ENCODE measurements around the gene DACT1. TPM values are rescaled to one million over a fixed set of nuclear protein-coding genes. Genes with fewer than 3 reads are reported as not detected.

The DACT1 gene
- total RNA-seq, 1 donor, result 4.5 TPM

DNA sequence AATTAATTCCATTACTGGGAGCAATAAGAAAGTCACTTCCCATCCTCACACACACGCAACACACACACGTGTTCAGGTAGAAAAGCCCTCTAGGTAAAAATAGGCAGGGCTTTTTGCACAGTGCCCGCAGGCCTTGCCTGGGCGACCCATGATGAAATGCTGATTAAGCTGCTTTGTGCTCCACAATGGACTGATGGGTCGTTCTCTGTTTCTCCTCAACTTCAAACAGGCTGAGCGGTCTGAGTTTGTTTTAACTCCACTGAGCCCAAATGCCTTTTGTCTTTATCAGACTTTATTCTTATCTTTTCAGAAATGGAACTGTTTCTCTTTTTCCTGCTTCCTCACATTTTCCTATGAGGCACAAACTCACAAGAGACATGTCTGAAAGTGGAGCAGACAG is 9.4 kb upstream of the DACT1 start:
- H3K27me3 ChIP-seq (ENCODE audit: insufficient read depth, low read length), result no peaks in the 10 kb centered on the region
- H3K4me1 ChIP-seq (ENCODE audit: insufficient read depth, low read length), result no peaks in the 10 kb centered on the region
- no peaks in the 10 kb centered on the region for H3K9me3 ChIP-seq (ENCODE audit: low read depth, low read length)
- no peak overlapping the region for H3K4me3 ChIP-seq (ENCODE audit: low read length)

GRCh38 chr14:58629281-58629680 is 8.5 kb upstream of the DACT1 start:
- H3K4me3 ChIP-seq (ENCODE audit: low read length), result no peak overlapping the region
- no peaks in the 10 kb centered on the region for H3K9me3 ChIP-seq (ENCODE audit: low read depth, low read length)
- no peaks in the 10 kb centered on the region for H3K27me3 ChIP-seq (ENCODE audit: insufficient read depth, low read length)
- H3K4me1 ChIP-seq (ENCODE audit: insufficient read depth, low read length), result no peaks in the 10 kb centered on the region

- Histone ChIP-seq H3K27me3 (ENCODE audit: insufficient read depth, low read length) (peaks cover 4% of the 10 kb centered on the region), H3K9me3 (ENCODE audit: low read depth, low read length) (no peaks in the 10 kb centered on the region), H3K4me1 (ENCODE audit: insufficient read depth, low read length) (peaks cover 9% of the 10 kb centered on the region), H3K4me3 (ENCODE audit: low read length) (no peak overlapping the region)
These were observed 6.0 kb upstream of the DACT1 start for GRCh38 chr14:58631732-58632131.

GRCh38 chr14:58633831-58634230 is 3.9 kb upstream of the DACT1 start:
- H3K4me1 ChIP-seq (ENCODE audit: insufficient read depth, low read length), result peaks cover 25% of the 10 kb centered on the region
- H3K27me3 ChIP-seq (ENCODE audit: insufficient read depth, low read length), result peaks cover 13% of the 10 kb centered on the region
- H3K4me3 ChIP-seq (ENCODE audit: low read length), result no peak overlapping the region
- H3K9me3 ChIP-seq (ENCODE audit: low read depth, low read length), result no peaks in the 10 kb centered on the region

DNA sequence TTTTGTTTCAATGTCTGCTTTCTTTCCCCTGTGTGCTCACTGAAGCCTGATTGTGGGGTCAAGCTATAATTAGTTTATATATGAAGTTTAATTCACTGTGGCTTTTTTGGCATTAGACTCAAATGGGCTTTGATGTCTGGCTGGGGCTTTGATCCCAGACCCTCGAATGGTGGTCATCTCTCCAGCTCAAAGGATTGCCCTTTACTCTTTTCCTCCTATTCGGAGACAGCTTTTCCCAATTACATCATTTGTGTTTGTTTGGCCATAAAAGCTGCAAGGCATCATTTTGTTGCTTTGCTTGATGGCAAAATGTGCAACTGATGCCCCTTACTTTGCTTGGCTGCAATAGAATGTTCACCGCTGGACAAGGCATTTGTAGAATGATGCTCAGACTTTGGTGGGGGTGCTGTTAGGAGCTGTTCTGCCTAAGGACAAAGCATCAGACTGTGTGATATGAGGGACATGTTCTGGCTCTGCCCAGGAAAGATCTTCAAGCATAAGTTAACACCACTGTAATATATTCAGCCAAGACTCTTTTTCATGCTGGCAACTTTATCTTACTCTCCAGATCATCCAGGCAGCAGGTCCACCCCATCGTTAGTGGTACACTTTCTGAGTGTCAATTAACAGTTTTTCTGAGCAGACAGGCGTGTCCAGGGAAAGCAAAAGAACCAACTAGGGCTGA is 3.2 kb upstream of the DACT1 start:
- Histone ChIP-seq H3K4me3 (ENCODE audit: low read length) (no peak overlapping the region), H3K9me3 (ENCODE audit: low read depth, low read length) (no peaks in the 10 kb centered on the region), H3K27me3 (ENCODE audit: insufficient read depth, low read length) (peaks cover 20% of the 10 kb centered on the region), H3K4me1 (ENCODE audit: insufficient read depth, low read length) (peaks cover 29% of the 10 kb centered on the region)

DNA sequence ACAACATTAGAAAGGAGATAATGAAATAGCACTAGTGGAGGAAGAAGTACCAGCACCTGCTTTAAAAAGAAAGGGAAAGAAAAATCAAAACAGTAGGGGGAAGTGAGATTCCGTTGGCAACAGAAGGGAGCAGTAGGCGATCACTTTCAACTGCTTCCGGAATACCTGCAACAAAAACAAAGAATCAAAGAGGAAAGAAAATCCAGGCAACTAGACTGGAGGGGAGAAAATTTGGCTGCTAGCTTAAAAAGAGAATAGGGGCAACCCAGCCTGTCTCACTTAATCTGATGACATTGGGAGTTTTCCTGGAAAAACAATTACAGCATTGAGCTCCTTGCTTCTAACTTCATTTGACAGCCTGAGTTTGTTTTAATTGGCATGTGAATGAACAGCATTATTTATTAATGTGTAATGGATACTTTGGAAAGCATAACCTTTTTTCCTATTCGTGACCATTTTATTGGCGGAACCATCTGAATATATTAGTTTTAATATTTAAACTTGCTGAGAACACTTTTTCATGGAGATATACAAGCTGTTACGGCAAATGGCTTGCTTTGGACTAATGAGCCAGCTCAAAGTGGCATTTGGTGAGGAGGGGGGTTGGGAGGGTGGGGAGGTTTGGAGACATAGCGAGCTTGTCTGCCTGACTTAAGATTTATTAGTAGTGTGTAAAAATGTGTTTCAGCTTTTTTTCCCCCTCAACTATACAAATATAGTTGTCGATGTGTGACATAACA is 2.5 kb upstream of the DACT1 start:
- H3K4me1 ChIP-seq (ENCODE audit: insufficient read depth, low read length), result peaks cover 29% of the 10 kb centered on the region
- H3K9me3 ChIP-seq (ENCODE audit: low read depth, low read length), result no peaks in the 10 kb centered on the region
- H3K27me3 ChIP-seq (ENCODE audit: insufficient read depth, low read length), result peaks cover 25% of the 10 kb centered on the region
- no peak overlapping the region for H3K4me3 ChIP-seq (ENCODE audit: low read length)

DNA sequence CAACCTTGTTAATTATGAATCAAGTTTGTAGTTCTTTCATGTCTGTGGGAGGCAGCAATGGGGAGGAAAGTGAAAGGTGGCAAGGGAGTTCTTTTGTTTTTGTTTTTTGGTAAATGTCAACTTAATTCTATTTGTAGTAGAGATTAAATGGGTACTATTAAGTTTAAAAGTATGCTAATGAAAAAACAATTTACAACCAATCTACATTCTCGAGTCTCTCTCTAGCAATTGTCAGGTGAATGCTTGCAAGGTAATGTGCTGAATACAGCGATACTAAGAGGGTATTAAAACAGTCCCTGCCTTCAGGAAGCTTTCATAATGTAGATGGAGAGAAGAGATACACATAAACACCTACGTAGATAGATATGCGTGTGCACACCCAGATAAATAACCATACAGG is 1.6 kb upstream of the DACT1 start:
- H3K9me3 ChIP-seq (ENCODE audit: low read depth, low read length), result no peaks in the 10 kb centered on the region
- H3K27me3 ChIP-seq (ENCODE audit: insufficient read depth, low read length), result peaks cover 25% of the 10 kb centered on the region
- peaks cover 29% of the 10 kb centered on the region for H3K4me1 ChIP-seq (ENCODE audit: insufficient read depth, low read length)
- no peak overlapping the region for H3K4me3 ChIP-seq (ENCODE audit: low read length)

- peaks cover 25% of the 10 kb centered on the region for H3K27me3 ChIP-seq (ENCODE audit: insufficient read depth, low read length)
- H3K4me3 ChIP-seq (ENCODE audit: low read length), result peak overlapping the region; percentile 41
- no peaks in the 10 kb centered on the region for H3K9me3 ChIP-seq (ENCODE audit: low read depth, low read length)
- peaks cover 29% of the 10 kb centered on the region for H3K4me1 ChIP-seq (ENCODE audit: insufficient read depth, low read length)
These were observed 747 bp upstream of the DACT1 start for GRCh38 chr14:58637040-58637390.

GRCh38 chr14:58638231-58639197 is 752 bp downstream of the DACT1 start:
- Histone ChIP-seq H3K4me3 (ENCODE audit: low read length) (peak overlapping the region; percentile 50), H3K4me1 (ENCODE audit: insufficient read depth, low read length) (peaks cover 29% of the 10 kb centered on the region), H3K27me3 (ENCODE audit: insufficient read depth, low read length) (peaks cover 25% of the 10 kb centered on the region), H3K9me3 (ENCODE audit: low read depth, low read length) (no peaks in the 10 kb centered on the region)

- Histone ChIP-seq H3K4me1 (ENCODE audit: insufficient read depth, low read length) (peaks cover 29% of the 10 kb centered on the region), H3K4me3 (ENCODE audit: low read length) (peak overlapping the region; percentile 50), H3K27me3 (ENCODE audit: insufficient read depth, low read length) (peaks cover 25% of the 10 kb centered on the region), H3K9me3 (ENCODE audit: low read depth, low read length) (no peaks in the 10 kb centered on the region)
These were observed 1.4 kb downstream of the DACT1 start for GRCh38 chr14:58639198-58639565.

DNA sequence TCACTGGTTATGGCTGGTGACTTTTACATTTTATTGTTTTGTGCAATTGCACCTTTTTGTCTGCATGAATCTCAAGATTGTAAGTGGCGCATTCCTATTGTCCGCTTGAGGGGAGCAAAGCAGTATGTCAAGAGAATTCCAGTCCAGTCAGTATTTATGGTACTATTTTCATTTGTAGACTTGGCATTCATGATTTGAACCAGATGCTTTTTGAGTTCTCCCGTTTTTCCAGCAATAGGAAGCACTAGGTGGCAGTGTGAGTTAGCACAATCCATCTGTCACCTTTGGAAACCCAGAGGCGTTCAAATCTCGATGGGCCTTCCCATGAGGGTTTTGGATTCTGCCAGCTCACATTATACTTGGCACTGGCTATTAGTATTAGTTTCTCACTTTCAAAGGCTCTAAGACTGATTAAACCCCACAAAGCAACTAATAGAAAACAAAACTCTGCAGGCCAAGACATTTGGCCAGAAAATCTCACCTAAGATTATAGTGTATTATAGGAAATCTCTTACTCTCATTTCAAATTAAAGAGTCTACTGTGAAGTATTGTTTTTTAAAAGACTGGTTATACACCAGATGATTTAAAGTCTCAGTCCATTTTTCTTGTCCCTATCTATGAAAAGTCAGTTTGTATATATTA is 2.2 kb downstream of the DACT1 start:
- Histone ChIP-seq H3K27me3 (ENCODE audit: insufficient read depth, low read length) (peaks cover 25% of the 10 kb centered on the region), H3K9me3 (ENCODE audit: low read depth, low read length) (no peaks in the 10 kb centered on the region), H3K4me1 (ENCODE audit: insufficient read depth, low read length) (peaks cover 28% of the 10 kb centered on the region), H3K4me3 (ENCODE audit: low read length) (no peak overlapping the region)

DNA sequence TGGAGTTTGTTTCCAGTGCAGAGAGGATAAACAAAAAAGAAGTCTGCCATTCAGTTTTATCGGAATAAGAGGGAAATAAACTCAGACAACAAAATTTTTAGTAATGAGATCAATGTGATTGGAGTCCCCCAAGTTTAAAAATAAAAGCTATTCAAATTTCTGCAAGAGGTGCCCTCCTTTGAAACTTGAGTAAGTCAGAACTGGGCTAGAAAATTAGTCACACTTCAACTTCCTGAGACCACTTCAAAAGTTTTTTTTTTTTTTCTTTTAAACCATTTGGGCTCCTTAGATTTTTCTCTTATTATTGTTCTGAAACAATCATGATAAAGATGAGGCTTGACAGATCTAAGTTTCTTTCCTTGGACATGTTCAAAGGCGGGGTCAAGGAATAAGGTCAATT is 3.2 kb downstream of the DACT1 start:
- Histone ChIP-seq H3K4me3 (ENCODE audit: low read length) (no peak overlapping the region), H3K9me3 (ENCODE audit: low read depth, low read length) (no peaks in the 10 kb centered on the region), H3K27me3 (ENCODE audit: insufficient read depth, low read length) (peaks cover 25% of the 10 kb centered on the region), H3K4me1 (ENCODE audit: insufficient read depth, low read length) (peaks cover 24% of the 10 kb centered on the region)

DNA sequence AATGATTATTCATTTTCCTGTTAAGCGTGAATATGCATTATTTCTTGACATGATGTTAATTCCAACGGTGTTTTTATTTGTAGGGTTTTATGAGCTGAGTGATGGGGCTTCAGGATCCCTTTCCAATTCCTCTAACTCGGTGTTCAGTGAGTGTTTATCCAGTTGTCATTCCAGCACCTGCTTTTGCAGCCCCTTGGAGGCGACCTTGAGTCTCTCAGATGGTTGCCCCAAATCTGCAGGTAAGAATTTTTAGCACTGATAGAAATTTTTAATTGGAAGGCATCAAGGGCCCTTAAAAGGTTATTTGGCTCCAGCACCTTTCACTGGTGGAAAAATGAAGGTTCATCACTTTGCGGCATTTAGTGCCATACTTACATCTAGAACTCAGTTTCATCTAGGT is 3.7 kb downstream of the DACT1 start:
- Histone ChIP-seq H3K4me1 (ENCODE audit: insufficient read depth, low read length) (peaks cover 21% of the 10 kb centered on the region), H3K27me3 (ENCODE audit: insufficient read depth, low read length) (peaks cover 23% of the 10 kb centered on the region), H3K9me3 (ENCODE audit: low read depth, low read length) (no peaks in the 10 kb centered on the region), H3K4me3 (ENCODE audit: low read length) (no peak overlapping the region)

DNA sequence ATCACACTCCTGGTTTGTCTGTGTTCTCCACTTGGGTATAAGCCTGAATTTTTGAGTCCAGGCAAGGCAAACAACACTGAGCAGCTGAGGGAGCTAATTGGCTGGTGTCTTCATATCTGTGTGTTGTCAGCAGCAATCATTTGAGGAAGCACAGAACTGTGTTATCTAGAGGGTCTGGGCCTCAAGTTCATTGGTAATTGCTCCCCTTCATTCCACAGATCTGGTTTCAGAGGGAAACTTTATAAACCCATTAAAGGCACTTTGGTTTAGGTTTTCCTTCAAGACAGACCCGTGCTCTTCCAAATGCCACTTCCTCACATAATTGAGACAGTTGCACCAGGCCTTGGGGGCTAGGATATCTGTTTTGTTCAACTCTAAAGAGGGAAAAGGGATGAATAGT is 5.6 kb downstream of the DACT1 start:
- Histone ChIP-seq H3K9me3 (ENCODE audit: low read depth, low read length) (no peaks in the 10 kb centered on the region), H3K4me3 (ENCODE audit: low read length) (no peak overlapping the region), H3K27me3 (ENCODE audit: insufficient read depth, low read length) (peaks cover 14% of the 10 kb centered on the region), H3K4me1 (ENCODE audit: insufficient read depth, low read length) (peaks cover 8% of the 10 kb centered on the region)

DNA sequence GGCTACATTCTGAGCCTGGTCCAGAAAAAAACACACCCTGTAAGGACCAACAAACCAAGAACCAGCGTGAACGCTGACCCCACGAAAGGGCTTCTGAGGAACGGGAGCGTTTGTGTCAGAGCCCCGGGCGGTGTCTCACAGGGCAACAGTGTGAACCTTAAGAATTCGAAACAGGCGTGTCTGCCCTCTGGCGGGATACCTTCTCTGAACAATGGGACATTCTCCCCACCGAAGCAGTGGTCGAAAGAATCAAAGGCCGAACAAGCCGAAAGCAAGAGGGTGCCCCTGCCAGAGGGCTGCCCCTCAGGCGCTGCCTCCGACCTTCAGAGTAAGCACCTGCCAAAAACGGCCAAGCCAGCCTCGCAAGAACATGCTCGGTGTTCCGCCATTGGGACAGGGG is 7.9 kb downstream of the DACT1 start:
- H3K4me1 ChIP-seq (ENCODE audit: insufficient read depth, low read length), result no peaks in the 10 kb centered on the region
- no peaks in the 10 kb centered on the region for H3K9me3 ChIP-seq (ENCODE audit: low read depth, low read length)
- no peaks in the 10 kb centered on the region for H3K27me3 ChIP-seq (ENCODE audit: insufficient read depth, low read length)
- H3K4me3 ChIP-seq (ENCODE audit: low read length), result no peak overlapping the region
